HepG2 (cell line): ENCODE measurements around the gene SIK3. TPM values are rescaled to one million over a fixed set of nuclear protein-coding genes. Genes with fewer than 3 reads are reported as not detected.

Experiments used
- AGO2 ChIP-seq: fragments of 200-400 bp; formaldehyde crosslinking; optimal IDR thresholded peaks from 2 replicates; pipeline ENCODE3; 2017; ENCODE audit warnings: mild to moderate bottlenecking, low read depth, low read length, moderate library complexity
- HES4 ChIP-seq: sonication (generic); formaldehyde crosslinking; IDR thresholded peaks from 2 replicates; pipeline ENCODE4 v1.9.0; 2021; ENCODE audit warnings: mild to moderate bottlenecking, missing genetic modification reagents, borderline replicate concordance
- HNF1A ChIP-seq, 2 experiments: sonication (generic) in 1 of 2; formaldehyde crosslinking in 1 of 2; IDR thresholded peaks; 2 replicates each; pipeline versions ENCODE4 v1.4.0 to v1.6.1; 2016 to 2020; ENCODE audit warnings: borderline replicate concordance in 1 of 2, low read depth in 1 of 2, mild to moderate bottlenecking in 1 of 2, missing genetic modification reagents in 1 of 2
- HNRNPK ChIP-seq: fragments of 200-400 bp; formaldehyde crosslinking; IDR thresholded peaks from 2 replicates; pipeline ENCODE4 v1.6.1; 2018; ENCODE audit warnings: low read length, low read depth, moderate library complexity, mild to moderate bottlenecking; ENCODE audit not compliant: poor library complexity, severe bottlenecking
- HOXA7 ChIP-seq: sonication (generic); formaldehyde crosslinking; IDR thresholded peaks from 2 replicates; pipeline ENCODE4 v1.8.1; 2022; ENCODE audit warnings: mild to moderate bottlenecking, missing genetic modification reagents, moderate library complexity
- MTERF4 ChIP-seq: sonication (generic); formaldehyde crosslinking; IDR thresholded peaks from 2 replicates; pipeline ENCODE4 v1.8.0; 2023; ENCODE audit warnings: mild to moderate bottlenecking, missing genetic modification reagents
- PAF1 ChIP-seq: IDR thresholded peaks from 2 replicates; pipeline ENCODE4 v1.6.1; 2016; ENCODE audit warnings: missing genetic modification reagents, missing compliant biosample characterization
- SMARCE1 ChIP-seq: fragments of 450-650 bp; IDR thresholded peaks from 2 replicates; pipeline ENCODE4 v1.6.1; 2017; ENCODE audit warnings: borderline replicate concordance
- SP140L ChIP-seq: sonication (generic); formaldehyde crosslinking; IDR thresholded peaks from 2 replicates; pipeline ENCODE4 v1.4.0; 2020; ENCODE audit warnings: missing genetic modification reagents, borderline replicate concordance
- TSC22D2 ChIP-seq: sonication (generic); formaldehyde crosslinking; IDR thresholded peaks from 2 replicates; pipeline ENCODE4 v1.5.1; 2020; ENCODE audit warnings: missing genetic modification reagents, mild to moderate bottlenecking, borderline replicate concordance
- ZBTB21 ChIP-seq: sonication (generic); formaldehyde crosslinking; IDR thresholded peaks from 2 replicates; pipeline ENCODE4 v1.4.0; 2020; ENCODE audit warnings: missing genetic modification reagents
- ZNF143 ChIP-seq: sonication (generic); formaldehyde crosslinking; IDR thresholded peaks from 2 replicates; pipeline ENCODE4 v1.4.0; 2020; ENCODE audit warnings: missing genetic modification reagents
- ZNF207 ChIP-seq: fragments of 450-650 bp; IDR thresholded peaks from 2 replicates; pipeline ENCODE4 v1.6.1; 2016; ENCODE audit warnings: antibody characterized with exemption, borderline replicate concordance
- ZNF343 ChIP-seq: sonication (generic); formaldehyde crosslinking; IDR thresholded peaks from 2 replicates; pipeline ENCODE4 v1.4.0; 2020; ENCODE audit warnings: mild to moderate bottlenecking, missing genetic modification reagents
- ZNF382 ChIP-seq: sonication (generic); formaldehyde crosslinking; IDR thresholded peaks from 2 replicates; pipeline ENCODE4 v1.5.0; 2020; ENCODE audit warnings: missing genetic modification reagents, mild to moderate bottlenecking, borderline replicate concordance
- ZNF512B ChIP-seq: sonication (generic); formaldehyde crosslinking; IDR thresholded peaks from 2 replicates; pipeline ENCODE4 v1.5.1; 2020; ENCODE audit warnings: missing genetic modification reagents, mild to moderate bottlenecking, borderline replicate concordance
- ZNF552 ChIP-seq: sonication (generic); formaldehyde crosslinking; IDR thresholded peaks from 2 replicates; pipeline ENCODE4 v1.9.0; 2022; ENCODE audit warnings: missing genetic modification reagents, mild to moderate bottlenecking, borderline replicate concordance
- ZNF558 ChIP-seq: sonication (generic); formaldehyde crosslinking; IDR thresholded peaks from 2 replicates; pipeline ENCODE4 v1.9.0; 2022; ENCODE audit warnings: mild to moderate bottlenecking, missing genetic modification reagents, borderline replicate concordance
- ZNF670 ChIP-seq: sonication (generic); formaldehyde crosslinking; IDR thresholded peaks from 2 replicates; pipeline ENCODE4 v1.8.0; 2022; ENCODE audit warnings: mild to moderate bottlenecking, missing genetic modification reagents, borderline replicate concordance
- ZSCAN30 ChIP-seq: sonication (generic); formaldehyde crosslinking; IDR thresholded peaks from 2 replicates; pipeline ENCODE4 v1.5.0; 2020; ENCODE audit warnings: mild to moderate bottlenecking, missing genetic modification reagents
- polyA plus RNA-seq, 8 experiments: library from polyadenylated mRNA; depleted of rRNA in 3 of 8; stranded (reverse) in 7 of 8; unstranded in 1 of 8; fragments of >200 nt; fragmentation: Illumina TruSeq in 4 of 8; extraction: Trizol in 4 of 8; gene quantifications; 2 replicates each; pipeline versions ENCODE4 v1.2.1 to v1.2.3, GENCODE V29; 2011 to 2016; ENCODE audit warnings: low read depth in 4 of 8, missing spikeins in 1 of 8, mixed read lengths in 1 of 8; ENCODE audit not compliant: insufficient read depth in 1 of 8
- total RNA-seq, 5 experiments: library from RNA; depleted of rRNA; stranded (reverse); fragments of >200 nt; fragmentation: Illumina TruSeq; extraction: Trizol; gene quantifications; 2 replicates each; pipeline ENCODE4 v1.2.3, GENCODE V29; 2016; ENCODE audit warnings: low read depth in 1 of 5

The SIK3 gene
- total and polyA plus RNA-seq, 2 of the 13 experiments (the other 11 are each of a cell fraction or from before 2014, with no cell fraction given), result 5.7 to 9.8 TPM

GRCh38 chr11:116832350-116833290 lies 265.6 kb downstream of the SIK3 start (continued):
- peak; percentile 87; the same call in 1 of the 2 replicates for TF ChIP-seq SP140L (CRISPR knock-in tag)
- TF ChIP-seq TSC22D2 (CRISPR knock-in tag), result 0 out of 2 replicates have a peak, but pooled peaks have one; percentile 88
- TF ChIP-seq ZNF670 (CRISPR knock-in tag), result peak; percentile 96
- TF ChIP-seq ZBTB21 (CRISPR knock-in tag), result 0 out of 2 replicates have a peak, but pooled peaks have one; percentile 26
- TF ChIP-seq ZNF207, result no peak
- no peak for TF ChIP-seq MTERF4
- TF ChIP-seq AGO2, result peak; percentile 42
- TF ChIP-seq HOXA7 (CRISPR knock-in tag), result no peak
- TF ChIP-seq ZNF552, result peak; percentile 86; the same call in 1 of the 2 replicates
- TF ChIP-seq SMARCE1, result no peak
- no peak for TF ChIP-seq HNRNPK
- no peak for TF ChIP-seq ZNF343 (CRISPR knock-in tag)
- 0 out of 2 replicates have a peak, but pooled peaks have one; percentile 49 for TF ChIP-seq ZNF143
- TF ChIP-seq ZNF558, result no peak
- no peak for TF ChIP-seq ZNF512B (CRISPR knock-in tag)
- TF ChIP-seq HES4 (CRISPR knock-in tag), result 0 out of 2 replicates have a peak, but pooled peaks have one; percentile 36
- TF ChIP-seq ZNF382 (CRISPR knock-in tag), result no peak
- no peak for TF ChIP-seq ZSCAN30 (CRISPR knock-in tag)
- peak; percentile 99 for TF ChIP-seq PAF1 (CRISPR knock-in tag)
- TF ChIP-seq HNF1A (IDR thresholded peaks at IDR 0.05; ENCODE audit: low read depth), result peak; percentile 66
- peak; percentile 87 for TF ChIP-seq HNF1A (CRISPR knock-in tag; IDR thresholded peaks at IDR 0.05; ENCODE audit: borderline replicate concordance)
